BJ (cell line): Measurements from ENCODE around the gene HIVEP3. TPM values are rescaled to one million over a fixed set of nuclear protein-coding genes. Genes with fewer than 3 reads are reported as not detected.

Experiments
- CTCF ChIA-PET: fragments of 350-600 bp; formaldehyde crosslinking; extraction: SDS; loops from one replicate; lab custom pipeline; 2021; ENCODE audit warnings: antibody characterized with exemption, inconsistent platforms; lab: Yijun Ruan, JAX
- POLR2A ChIA-PET: fragments of 300-600 bp; sonication (Branson Sonifier 250); formaldehyde crosslinking; extraction: SDS; loops from one replicate; lab custom pipeline; 2021; ENCODE audit warnings: antibody characterized with exemption; lab: Charles Lee
- DNase-seq: peaks from one replicate; pipeline ENCODE4 v3.0.0-alpha.2; 2011; ENCODE audit warnings: low read depth
- H3K27me3 ChIP-seq: 2 replicates; pipeline ENCODE4 v1.6.0; 2011; ENCODE audit warnings: low read length; ENCODE audit not compliant: control insufficient read depth, insufficient read depth
- H3K36me3 ChIP-seq: 2 replicates; pipeline ENCODE4 v1.5.1; 2011; ENCODE audit warnings: low read length; ENCODE audit not compliant: control insufficient read depth, insufficient read depth
- H3K4me3 ChIP-seq: 2 replicates; pipeline ENCODE4 v1.5.1; 2011; ENCODE audit warnings: low read depth, mild to moderate bottlenecking, control low read depth, low read length
- CTCF ChIP-seq: IDR thresholded peaks from 2 replicates; pipeline ENCODE4 v1.5.1; 2011; ENCODE audit warnings: low read depth, mild to moderate bottlenecking, control low read depth, inconsistent platforms, low read length, moderate library complexity; ENCODE audit not compliant: insufficient read depth
- polyA plus RNA-seq: library from polyadenylated mRNA; depleted of rRNA; stranded (reverse); fragments of >200 nt; gene quantifications from 2 replicates; pipeline ENCODE4 v1.2.3, GENCODE V29; 2011

The HIVEP3 gene
- polyA plus RNA-seq, 1 experiment, result 4.0 TPM

GRCh38 chr1:41656825-41657500 lies 261.8 kb downstream of the HIVEP3 start:
- H3K4me3 ChIP-seq, result no peak overlapping the region
- ChIA-PET CTCF (interaction anchor here (1.0 to 1.9 kb wide), 3 partner anchors 18 to 83 kb away, joined by 3 to 5 read pairs (median 4); no protein-coding TSS in a partner anchor), POLR2A (interaction anchor here (0.5 kb wide), 1 partner anchor 23 kb away, joined by 6 read pairs; no protein-coding TSS in a partner anchor)
- no peak for TF ChIP-seq CTCF
- no peaks in the 10 kb centered on the region for H3K36me3 ChIP-seq
- no peaks in the 10 kb centered on the region for H3K27me3 ChIP-seq
- no peak for DNase-seq

GRCh38 chr1:41656068-41656467 lies 262.7 kb downstream of the HIVEP3 start:
- CTCF ChIA-PET, result interaction anchor here (1.1 kb wide), 1 partner anchor 82 kb away, joined by 4 read pairs; no protein-coding TSS in a partner anchor
- no peak for DNase-seq
- Histone ChIP-seq H3K36me3 (no peaks in the 10 kb centered on the region), H3K27me3 (no peaks in the 10 kb centered on the region), H3K4me3 (no peak overlapping the region)
- POLR2A ChIA-PET, result interaction anchor here (0.5 kb wide), 1 partner anchor 22 kb away, joined by 6 read pairs; no protein-coding TSS in a partner anchor
- TF ChIP-seq CTCF, result no peak

- POLR2A ChIA-PET, result no interaction called here
- TF ChIP-seq CTCF, result no peak
- CTCF ChIA-PET, result interaction anchor here (1.1 kb wide), 1 partner anchor 81 kb away, joined by 4 read pairs; no protein-coding TSS in a partner anchor
- Histone ChIP-seq H3K4me3 (no peak overlapping the region), H3K27me3 (no peaks in the 10 kb centered on the region), H3K36me3 (no peaks in the 10 kb centered on the region)
- DNase-seq, result no peak
Measured at GRCh38 chr1:41655632-41656031, 263.1 kb downstream of the HIVEP3 start.

- Histone ChIP-seq H3K4me3 (no peak overlapping the region), H3K27me3 (no peaks in the 10 kb centered on the region), H3K36me3 (no peaks in the 10 kb centered on the region)
- no peak for TF ChIP-seq CTCF
- ChIA-PET POLR2A (no interaction called here), CTCF (no interaction called here)
- no peak for DNase-seq
Measured at GRCh38 chr1:41653574-41653973, 265.1 kb downstream of the HIVEP3 start.

GRCh38 chr1:41652384-41653265 lies 266.1 kb downstream of the HIVEP3 start:
- ChIA-PET POLR2A (no interaction called here), CTCF (interaction anchor here (1.4 kb wide), 1 partner anchor 78 kb away, joined by 4 read pairs; no protein-coding TSS in a partner anchor)
- Histone ChIP-seq H3K27me3 (no peaks in the 10 kb centered on the region), H3K4me3 (no peak overlapping the region), H3K36me3 (no peaks in the 10 kb centered on the region)
- TF ChIP-seq CTCF, result no peak
- DNase-seq, result no peak
